Ureter (tissue), 1 donor: Measurements from ENCODE around the gene GALNT18. TPM values are rescaled to one million over a fixed set of nuclear protein-coding genes. Genes with fewer than 3 reads are reported as not detected.
"Not testable (repeated sequence)": the region's sequence is repeated elsewhere in the genome, so short reads cannot be mapped to it uniquely, and the experiment has no call there.

ENCODE experiments used
- DNase-seq: peaks from one replicate; pipeline ENCODE4 v3.0.0-alpha.2; 2020; ENCODE audit warnings: low spot score
- total RNA-seq: library from RNA; stranded (reverse); gene quantifications from one replicate; pipeline ENCODE4 v1.2.4, GENCODE V29; 2023
- donor health status: DM: yes; HTN: yes; CAD: no.

The GALNT18 gene
- total RNA-seq, 1 donor from 2014 or later, result 13.3 TPM

- DNase-seq, result not testable (repeated sequence)
Measured at GRCh38 chr11:11351851-11352250, 270.0 kb downstream of the GALNT18 start.

DNA sequence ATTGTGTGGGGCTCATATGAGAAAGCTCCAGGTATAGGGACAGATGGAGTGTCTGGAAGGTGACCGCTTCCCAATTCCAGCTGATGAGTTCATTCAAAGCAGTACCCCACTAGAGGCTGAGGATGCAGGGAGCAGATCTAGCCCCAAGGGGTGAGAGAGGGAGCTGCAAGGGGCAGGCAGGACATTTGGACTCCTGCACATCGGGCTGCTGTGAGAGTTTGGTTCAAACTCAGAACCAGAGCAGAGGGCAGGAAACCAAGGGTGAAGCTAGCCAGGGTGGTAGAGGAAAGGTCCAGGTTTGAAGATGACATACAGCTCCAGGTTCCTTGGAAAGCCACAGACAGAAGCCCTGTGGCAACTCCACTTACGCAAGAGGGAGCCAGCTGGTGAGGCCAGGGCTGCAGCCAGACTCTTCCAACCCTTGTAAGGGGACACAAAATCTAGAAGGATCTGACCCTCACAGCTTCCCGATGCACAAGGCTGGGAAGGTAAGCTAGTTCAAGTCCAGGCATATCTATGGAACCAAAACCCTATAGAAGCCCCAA is 270.7 kb downstream of the GALNT18 start:
- no peak for DNase-seq

DNA sequence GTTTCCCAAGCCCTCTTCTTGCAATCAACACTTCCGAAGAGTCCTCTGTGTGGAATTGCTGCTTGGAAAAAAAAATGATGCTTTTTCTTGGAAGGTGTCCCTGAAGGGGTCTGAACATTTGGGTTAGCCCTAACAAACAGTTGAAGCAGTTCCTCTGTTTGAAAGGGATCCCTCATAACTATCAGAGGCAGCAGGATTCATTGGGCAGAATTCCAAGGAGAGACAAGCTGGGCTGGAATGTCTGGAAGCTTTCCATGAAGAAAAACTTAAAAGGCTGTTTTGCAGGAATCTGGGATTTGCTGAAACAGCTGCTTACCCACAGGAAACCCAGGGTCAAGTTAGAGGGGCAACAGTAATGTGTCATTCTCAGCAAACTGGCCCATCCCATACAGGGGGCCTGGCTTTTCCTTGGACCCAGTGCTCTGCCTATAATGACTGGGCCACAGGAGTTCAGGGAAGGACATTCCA is 271.9 kb downstream of the GALNT18 start:
- DNase-seq, result no peak

DNA sequence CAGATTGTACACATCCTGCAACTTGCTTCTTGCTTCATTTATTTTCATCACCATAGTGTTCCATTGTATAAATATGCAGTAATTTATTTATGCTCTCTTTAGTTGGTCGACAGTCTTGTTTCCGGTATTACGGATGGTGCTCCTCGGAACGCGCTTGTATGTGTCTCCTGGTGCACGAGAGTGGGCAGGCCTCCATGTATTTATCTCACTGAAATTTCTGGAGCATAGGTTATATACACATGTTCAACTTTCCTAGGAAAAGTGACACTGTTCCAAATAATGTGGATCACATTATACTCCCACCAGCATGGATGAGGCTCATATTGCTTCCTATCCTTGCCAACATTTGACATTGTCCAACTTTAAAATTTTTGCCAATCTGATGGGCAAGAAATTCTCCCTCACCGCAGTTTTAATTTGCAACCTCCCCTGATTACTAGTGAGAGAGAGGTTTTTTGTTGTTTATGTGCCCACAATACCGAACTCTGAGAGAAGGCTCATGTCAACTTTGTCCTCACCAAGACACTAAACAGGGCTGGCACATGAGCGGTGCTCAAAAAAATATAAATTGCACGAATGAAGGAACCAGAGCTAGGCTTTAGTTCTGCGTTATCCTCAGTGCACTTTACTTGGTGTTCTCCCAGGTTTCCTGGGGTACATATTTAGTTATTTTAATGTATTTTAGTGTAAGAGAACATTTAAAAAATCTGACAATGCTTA is 272.5 kb downstream of the GALNT18 start:
- DNase-seq, result no peak

DNA sequence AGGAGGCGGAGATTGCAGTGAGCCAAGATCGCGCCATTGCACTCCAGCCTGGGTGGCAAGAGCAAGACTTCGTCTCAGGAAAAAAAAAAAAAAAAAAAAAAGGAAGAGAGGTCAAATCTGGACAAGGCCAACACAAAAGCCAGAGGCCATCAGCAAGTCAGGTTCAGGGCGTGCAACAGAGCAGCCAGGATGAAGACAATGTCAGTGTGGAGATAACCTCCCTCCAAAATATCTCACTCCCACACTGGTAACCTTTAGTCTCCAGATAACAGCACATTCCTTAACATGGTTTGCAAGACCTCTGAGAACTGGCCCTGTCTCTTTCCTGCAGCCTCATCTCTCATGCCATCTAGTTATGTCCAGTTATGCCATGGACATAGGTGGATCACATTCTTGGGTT is 273.5 kb downstream of the GALNT18 start:
- no peak for DNase-seq

DNA sequence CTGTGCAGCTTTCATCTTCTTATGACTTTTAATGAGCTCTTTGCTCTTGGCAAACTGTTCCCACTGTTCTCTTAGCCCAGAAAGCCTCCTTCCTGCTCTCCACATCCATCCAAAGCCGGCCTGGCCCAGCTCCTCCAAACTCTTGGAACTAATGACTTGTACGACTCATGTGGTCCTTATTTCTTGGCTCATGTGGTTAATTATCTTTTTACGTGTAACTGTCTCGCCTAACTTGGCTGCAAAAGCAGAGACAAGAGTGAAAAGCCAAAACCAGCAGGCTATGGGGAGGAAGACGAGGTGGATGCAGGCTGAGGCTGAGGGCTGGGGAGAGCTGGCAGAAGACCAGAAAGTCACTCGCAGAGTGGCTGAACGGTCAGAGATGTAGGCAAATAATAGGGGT is 274.2 kb downstream of the GALNT18 start:
- DNase-seq, result no peak

DNA sequence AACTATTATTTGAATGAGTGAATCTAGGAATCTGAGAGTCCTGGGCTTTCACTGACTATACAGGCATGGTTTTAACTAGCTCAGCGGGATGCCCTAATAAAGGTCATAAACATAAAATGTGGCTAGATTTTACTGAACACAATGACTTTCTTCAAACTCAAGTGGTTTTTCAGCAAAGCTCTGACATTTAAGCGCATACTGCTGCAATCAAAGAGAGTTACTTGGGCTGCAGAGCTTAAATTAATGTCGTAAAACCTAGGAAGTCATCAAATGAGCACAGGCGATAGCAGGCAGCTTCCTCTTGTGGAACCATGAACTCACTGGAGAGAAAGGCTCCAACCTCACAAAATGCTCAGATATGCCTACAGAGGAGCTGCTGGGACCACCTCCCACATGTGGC is 275.5 kb downstream of the GALNT18 start:
- DNase-seq, result no peak

DNA sequence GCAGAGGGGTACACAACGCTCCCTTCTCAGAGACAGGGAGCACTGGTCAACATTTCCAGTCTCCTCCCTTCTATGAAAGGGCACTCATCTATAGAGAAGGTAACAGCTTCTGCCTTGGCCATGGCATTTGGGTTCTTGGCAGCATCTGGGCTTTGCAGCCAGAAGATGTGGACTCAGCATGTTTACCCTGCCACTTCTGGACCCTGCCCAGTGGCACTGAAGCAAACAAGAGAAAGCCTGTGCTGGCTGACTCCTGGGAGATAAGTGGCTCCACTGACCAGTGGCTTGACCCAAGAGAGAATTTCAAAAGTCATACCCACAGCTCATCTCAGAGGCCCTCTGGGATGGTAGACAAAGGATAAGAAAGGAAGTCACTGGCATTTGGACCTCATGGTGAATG is 276.7 kb downstream of the GALNT18 start:
- no peak for DNase-seq

DNA sequence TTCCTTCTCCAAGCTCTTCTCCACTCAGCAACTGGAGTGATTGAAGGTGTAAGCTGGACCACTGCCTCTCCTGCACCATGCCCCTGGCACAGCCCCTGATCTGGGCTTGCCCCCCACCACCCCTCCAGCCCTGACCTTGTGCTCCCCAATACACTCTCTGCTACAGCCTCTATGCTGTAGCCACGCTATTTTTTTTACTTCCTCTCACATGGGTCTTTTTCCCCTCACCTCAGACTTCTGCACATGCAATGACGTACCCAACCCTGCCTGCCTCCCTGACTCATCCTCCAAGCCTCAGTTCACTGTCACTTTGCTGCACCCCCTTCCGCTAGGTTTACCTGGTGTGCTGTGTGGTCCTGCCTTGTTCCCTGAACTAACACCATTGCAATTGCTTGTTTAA is 277.8 kb downstream of the GALNT18 start:
- DNase-seq, result no peak

DNA sequence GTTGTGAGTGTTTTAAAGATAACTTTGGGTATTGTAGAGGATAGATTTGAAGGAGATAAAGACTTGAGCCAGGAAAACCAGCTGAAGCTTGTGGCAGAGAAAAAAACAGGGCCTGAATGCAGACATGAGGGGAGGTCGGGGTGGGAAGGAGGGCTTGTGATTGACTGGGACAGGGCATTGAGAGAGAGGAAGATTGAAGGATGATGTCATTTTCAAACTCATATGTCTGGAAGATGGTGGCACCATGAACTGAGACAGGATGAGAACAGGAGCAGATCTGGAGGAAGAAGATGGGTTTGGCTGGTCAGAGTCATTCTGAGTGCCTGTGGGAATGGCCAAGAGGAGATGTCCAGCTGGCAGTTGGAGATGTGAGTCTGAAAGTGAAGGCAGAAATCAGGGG is 283.5 kb downstream of the GALNT18 start:
- DNase-seq, result no peak

DNA sequence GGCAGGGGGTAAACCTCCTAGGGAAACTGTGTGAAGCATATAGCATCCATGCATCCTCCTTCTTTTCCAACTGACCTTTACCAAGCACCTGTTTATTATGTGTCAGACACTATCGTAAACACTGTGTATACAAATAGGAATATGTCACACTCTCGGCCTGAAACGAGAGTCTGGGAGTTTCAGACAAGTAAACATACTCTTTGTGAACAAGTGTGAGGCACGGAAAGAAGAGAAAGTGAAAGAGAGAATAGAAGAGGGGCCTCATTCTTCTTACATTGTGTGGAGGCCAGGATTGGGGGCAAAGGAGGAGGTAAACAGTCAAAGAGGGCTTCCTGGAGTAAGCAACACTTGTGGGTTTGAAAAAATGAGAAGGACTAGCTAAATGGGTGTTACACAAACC is 285.1 kb downstream of the GALNT18 start:
- no peak for DNase-seq

- no peak for DNase-seq
Measured at GRCh38 chr11:11335043-11335442, 286.8 kb downstream of the GALNT18 start.

- DNase-seq, result no peak
Measured at GRCh38 chr11:11334607-11335006, 287.2 kb downstream of the GALNT18 start.

DNA sequence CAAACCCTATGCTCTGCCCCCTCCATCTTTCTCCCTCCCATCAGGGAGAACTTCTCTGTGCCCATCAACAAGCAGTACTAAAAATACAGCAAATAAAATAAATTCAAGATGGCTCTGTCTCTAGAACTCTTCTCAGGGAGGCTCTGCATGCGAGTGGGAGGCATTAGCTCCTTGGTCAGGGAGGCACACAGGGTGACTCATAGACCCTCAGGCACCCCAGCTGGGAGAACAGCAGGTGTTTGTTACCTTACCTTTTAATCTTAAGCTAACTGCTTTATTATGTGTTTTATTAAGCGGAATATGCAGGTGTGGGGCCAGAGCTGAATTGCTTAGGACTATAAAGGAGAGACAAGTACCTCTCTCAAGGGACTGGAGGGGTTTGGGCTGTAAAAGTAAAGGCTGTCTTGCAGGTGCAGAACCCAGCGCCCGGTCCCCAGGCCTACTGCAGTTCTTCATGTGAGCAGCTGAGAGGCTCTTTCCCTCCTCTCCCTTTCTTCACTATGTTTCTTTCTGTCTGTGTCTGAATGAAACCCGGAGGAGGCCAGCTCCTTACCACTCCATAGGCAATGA is 289.6 kb downstream of the GALNT18 start:
- DNase-seq, result no peak

- DNase-seq, result no peak
Measured at GRCh38 chr11:11329062-11329806, 292.6 kb downstream of the GALNT18 start.

DNA sequence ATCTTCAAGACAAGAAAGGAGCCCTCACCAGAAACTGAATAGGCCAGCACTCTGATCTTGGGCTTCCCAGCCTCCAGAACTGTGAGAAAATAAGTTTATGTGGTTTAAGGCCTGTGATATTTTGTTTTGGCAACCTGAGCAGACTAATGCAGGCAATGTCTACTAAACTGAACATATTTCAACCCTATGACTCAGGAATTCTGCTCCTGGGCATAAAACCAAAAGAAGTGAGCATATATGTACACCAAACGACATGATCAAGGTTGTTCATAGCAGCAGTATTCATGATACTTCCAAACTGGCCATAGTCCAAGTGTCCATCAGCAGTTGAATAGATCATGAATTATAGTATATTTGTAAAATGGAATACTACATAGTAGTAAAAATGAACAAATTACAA is 297.7 kb downstream of the GALNT18 start:
- DNase-seq, result no peak

- no peak for DNase-seq
Measured at GRCh38 chr11:11322101-11322500, 299.7 kb downstream of the GALNT18 start.

DNA sequence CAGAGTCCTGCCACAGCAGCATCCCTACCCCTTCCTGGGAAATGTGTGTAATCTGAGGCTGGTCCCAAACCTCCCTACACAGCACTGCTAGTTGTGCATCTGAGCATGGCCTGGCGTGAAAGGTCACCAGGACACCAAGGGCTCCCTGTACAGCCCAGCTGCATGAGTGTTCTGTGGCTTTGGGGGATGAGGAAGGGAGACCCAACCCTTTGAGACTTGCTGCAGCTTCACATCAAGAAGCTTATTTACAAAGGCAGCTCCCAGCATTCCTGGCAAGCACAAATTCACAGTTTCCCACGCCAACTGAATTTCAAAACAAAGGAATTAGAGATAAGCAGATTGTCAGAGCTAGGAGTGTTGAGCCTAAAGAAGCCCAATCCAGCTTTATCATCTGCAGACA is 301.0 kb downstream of the GALNT18 start:
- DNase-seq, result no peak

DNA sequence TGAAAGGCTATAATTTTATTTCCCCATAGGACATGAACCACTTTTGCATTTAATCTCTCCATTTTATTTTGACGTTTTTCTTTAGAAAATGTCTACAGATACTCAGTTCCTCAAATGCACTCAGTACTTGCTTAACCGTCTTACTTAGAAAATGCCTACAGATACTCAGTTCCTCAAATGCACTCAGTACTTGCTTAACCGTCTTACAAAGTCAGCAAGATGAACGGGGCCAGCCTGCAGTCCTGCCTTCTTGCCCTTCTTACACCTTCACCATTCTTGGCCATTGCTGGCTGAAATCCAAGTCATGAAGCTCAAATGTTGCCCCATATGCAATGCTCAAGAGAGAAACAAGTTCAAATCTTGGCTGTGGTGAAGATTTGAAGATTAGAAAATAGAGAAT is 302.8 kb downstream of the GALNT18 start:
- no peak for DNase-seq

DNA sequence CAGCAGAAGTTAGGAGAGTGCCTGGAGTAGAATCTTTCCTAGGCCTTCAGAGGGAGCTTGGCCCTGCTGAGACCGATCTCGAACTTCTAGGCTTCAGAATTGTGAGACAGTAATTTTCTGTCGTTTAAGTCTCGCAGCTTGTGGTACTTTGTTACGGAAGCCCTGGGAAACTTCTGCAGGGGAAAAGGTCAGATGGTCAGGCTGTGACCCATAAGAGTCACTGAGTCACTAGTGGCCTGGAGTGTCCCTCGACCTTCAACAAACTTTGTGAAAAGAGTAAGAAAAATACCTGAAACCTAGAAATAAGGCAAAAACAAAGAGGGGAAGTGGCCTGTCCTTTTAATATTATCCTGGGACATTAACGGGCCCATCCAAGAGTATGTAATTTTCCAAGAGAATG is 303.3 kb downstream of the GALNT18 start:
- no peak for DNase-seq

- no peak for DNase-seq
Measured at GRCh38 chr11:11316651-11317230, 305.1 kb downstream of the GALNT18 start.
